ENCODE results near the gene KRTAP5-2.
"Not testable (repeated sequence)": the region's sequence is repeated elsewhere in the genome, so short reads cannot be mapped to it uniquely, and the experiment has no call there.

KRTAP5-2 gene

GRCh38 chr11:1625541-1625940 is 27.4 kb upstream of the KRTAP5-2 start:
- DNase-seq, result no peak

GRCh38 chr11:1624621-1625020 is 26.5 kb upstream of the KRTAP5-2 start:
- DNase-seq, result no peak

- no peak for DNase-seq
Measured at GRCh38 chr11:1623716-1624115, 25.6 kb upstream of the KRTAP5-2 start.

- no peak for DNase-seq
Measured at GRCh38 chr11:1622086-1622485, 24.0 kb upstream of the KRTAP5-2 start, which contains the start of gene KRTAP5-4. Gene KRTAP5-4 (minus strand): TSS chr11:1622138. CDS start chr11:1622093, 45 bp downstream.

- DNase-seq, result no peak
Measured at GRCh38 chr11:1619449-1619848, 21.4 kb upstream of the KRTAP5-2 start.

- no peak for DNase-seq
Measured at GRCh38 chr11:1618231-1618630, 20.1 kb upstream of the KRTAP5-2 start.

- DNase-seq, result no peak
Measured at GRCh38 chr11:1608363-1608762, 10.3 kb upstream of the KRTAP5-2 start, which contains the start of gene KRTAP5-3. Gene KRTAP5-3 (minus strand): TSS chr11:1608463. CDS start chr11:1608385, 78 bp downstream.

GRCh38 chr11:1607901-1608300 is 9.8 kb upstream of the KRTAP5-2 start:
- DNase-seq, result not testable (repeated sequence)

- not testable (repeated sequence) for DNase-seq
Measured at GRCh38 chr11:1607156-1607845, 9.2 kb upstream of the KRTAP5-2 start.

GRCh38 chr11:1605923-1606322 is 7.8 kb upstream of the KRTAP5-2 start:
- not testable (repeated sequence) for DNase-seq

GRCh38 chr11:1604711-1605110 is 6.6 kb upstream of the KRTAP5-2 start:
- no peak for DNase-seq

GRCh38 chr11:1604181-1604580 is 6.1 kb upstream of the KRTAP5-2 start:
- no peak for DNase-seq

GRCh38 chr11:1603629-1604028 is 5.5 kb upstream of the KRTAP5-2 start:
- DNase-seq, result no peak

GRCh38 chr11:1601663-1602062 is 3.6 kb upstream of the KRTAP5-2 start:
- not testable (repeated sequence) for DNase-seq

- no peak for DNase-seq
Measured at GRCh38 chr11:1600626-1601025, 2.5 kb upstream of the KRTAP5-2 start.

- DNase-seq, result no peak
Measured at GRCh38 chr11:1598816-1599215, 722 bp upstream of the KRTAP5-2 start.

- DNase-seq, result not testable (repeated sequence)
Measured at GRCh38 chr11:1598406-1598805, 312 bp upstream of the KRTAP5-2 start.

GRCh38 chr11:1597331-1597993 is 632 bp downstream of the KRTAP5-2 start:
- DNase-seq, result no peak

GRCh38 chr11:1596576-1597121 is 1.4 kb downstream of the KRTAP5-2 start:
- not testable (repeated sequence) for DNase-seq

- not testable (repeated sequence) for DNase-seq
Measured at GRCh38 chr11:1595994-1596575, 2.0 kb downstream of the KRTAP5-2 start.

- DNase-seq, result no peak
Measured at GRCh38 chr11:1592628-1593027, 5.5 kb downstream of the KRTAP5-2 start.

- no peak for DNase-seq
Measured at GRCh38 chr11:1589996-1590395, 8.1 kb downstream of the KRTAP5-2 start.

GRCh38 chr11:1589191-1589963 is 8.7 kb downstream of the KRTAP5-2 start:
- not testable (repeated sequence) for DNase-seq

All from GDM1 (cell line).